Measurements from ENCODE around the gene SGCD.
"Not testable (repeated sequence)": the region's sequence is repeated elsewhere in the genome, so short reads cannot be mapped to it uniquely, and the experiment has no call there.

SGCD gene

GRCh38 chr5:156589104-156589945 is 262.4 kb downstream of the SGCD start:
- DNase-seq = no peak

DNA sequence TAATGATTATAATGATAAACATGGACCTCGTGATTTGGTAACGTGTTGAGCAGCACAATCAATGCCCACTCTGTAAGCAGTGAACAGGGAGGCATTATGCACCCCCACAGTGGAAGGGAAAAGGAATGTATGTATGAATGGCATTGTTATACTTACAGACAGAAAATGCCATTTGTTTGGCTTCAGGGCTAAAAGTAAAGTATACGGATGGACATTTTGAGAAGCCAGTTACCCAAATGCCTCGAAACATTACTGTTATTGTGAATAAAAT is 262.9 kb downstream of the SGCD start:
- no peak for DNase-seq

DNA sequence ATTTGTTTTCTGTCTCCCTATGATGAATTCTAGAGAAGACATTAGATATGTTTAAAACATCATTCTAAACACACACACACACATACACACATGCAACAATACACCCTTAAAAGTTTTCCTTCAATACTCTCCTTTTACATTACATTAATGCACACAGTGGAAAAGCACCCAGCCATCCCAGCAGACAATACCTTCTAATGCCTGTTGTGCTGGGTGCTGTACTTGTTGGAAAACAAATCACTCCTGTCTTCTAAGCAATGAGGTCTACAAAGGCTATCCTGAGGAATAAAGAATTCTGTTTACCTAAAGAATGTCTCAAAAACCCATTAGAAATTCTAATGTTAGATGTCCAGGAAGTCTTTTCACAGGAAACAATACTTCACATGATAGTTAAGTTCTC is 264.0 kb downstream of the SGCD start:
- no peak for DNase-seq

DNA sequence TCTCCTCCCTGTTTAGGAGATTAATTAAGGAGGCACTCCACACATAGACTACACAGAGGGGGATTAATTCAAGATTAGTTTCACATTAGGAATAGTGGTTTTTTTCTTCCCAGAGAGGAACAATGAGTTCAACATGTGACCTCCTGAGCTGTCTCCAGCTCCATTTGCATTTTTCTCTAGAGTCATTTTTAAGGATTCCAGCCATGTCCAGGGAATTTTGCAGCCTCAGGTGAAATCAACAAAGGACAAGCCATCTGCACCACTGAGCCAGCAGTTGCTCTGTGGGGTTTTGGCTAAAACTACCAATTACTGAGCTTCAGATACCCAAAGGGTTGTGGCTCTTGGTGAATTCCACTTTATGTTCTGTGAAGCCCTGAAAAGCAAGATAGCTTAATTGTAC is 264.7 kb downstream of the SGCD start:
- DNase-seq = no peak

GRCh38 chr5:156593546-156593945 is 266.6 kb downstream of the SGCD start:
- DNase-seq = no peak

DNA sequence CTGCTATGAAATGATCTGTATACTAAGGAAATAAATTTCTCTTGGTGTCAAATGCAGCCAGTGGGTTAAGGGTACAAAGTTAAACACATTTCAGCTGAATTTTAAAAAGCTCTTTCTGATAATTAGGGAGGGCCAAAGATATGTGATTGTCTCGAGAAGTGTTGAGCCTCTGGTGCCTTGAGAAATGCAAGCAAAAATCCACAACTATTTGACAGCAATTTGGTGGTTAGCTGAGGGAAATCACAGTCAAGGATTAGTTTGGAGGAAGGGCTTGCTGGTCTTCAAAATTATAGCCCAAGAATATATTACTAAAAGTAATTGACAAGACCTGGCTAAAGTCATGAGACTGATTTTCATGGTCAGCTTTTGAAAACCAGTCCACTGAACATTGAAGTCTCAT is 267.4 kb downstream of the SGCD start:
- no peak for DNase-seq

DNA sequence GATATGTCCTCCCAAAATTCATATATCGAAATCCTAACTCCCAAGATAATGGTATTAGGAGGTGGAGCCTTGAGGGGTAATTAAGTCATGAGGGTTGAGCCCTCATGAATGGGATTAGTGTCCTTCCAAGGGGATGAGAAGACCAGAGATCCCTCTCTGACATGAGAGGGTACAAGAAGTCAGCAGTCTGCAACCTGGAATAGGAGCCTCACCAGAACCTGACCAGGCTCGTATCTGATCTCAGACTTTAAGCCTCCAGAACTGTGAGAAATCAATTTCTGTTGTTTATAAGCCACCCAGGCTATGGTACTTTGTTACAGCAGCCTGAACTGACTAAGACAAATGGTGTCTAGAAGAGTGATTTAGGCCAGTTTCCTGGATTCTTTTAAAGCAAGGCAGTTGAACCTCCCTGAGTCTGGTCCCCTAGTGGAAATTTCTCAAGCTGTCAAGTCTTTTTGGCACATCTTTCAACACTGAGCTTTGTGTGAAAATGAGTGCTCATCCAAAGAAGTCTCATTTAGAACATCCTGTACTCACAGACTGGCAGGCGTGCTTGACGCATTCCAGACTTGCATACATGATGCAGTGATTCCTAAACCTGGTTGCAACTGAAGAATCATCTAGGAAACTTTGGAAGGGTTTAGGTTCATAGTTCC is 268.3 kb downstream of the SGCD start:
- no peak for DNase-seq

DNA sequence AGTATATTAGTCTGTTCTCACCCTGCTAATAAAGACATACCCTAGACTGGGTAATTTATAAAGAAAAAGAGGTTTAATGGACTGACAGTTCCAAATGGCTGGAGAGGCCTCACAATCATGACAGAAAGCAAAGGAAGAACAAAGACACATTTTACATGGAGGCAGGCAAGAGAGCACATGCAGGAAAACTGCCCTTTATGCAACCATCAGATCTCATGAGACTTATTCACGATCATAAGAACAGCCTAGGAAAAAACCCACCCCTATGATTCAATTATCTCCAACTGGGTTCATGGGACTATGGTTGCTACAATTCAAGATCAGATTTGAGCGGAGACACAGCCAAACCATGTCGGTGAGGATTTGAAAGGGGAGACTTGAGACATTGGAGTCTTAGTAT is 270.3 kb downstream of the SGCD start:
- DNase-seq = no peak

DNA sequence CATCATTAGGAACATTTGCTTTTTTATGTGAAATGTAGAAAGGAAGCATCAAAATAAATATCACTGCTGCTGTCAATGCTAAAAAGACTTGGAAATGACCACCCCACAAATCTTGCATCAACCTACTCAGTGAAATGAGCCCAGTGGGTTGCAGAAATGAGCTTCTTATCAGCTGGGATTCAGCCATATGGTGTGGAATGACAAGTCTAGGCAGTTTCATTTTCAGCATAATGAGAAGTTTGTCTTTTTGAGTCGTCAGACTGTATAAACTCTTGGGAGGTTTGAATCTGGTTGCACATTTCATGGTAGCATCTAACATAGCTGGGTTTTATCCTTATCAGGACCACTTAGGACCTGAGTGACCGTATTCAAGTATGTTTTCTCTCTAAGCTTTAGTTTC is 272.0 kb downstream of the SGCD start:
- DNase-seq = peak; percentile 61

DNA sequence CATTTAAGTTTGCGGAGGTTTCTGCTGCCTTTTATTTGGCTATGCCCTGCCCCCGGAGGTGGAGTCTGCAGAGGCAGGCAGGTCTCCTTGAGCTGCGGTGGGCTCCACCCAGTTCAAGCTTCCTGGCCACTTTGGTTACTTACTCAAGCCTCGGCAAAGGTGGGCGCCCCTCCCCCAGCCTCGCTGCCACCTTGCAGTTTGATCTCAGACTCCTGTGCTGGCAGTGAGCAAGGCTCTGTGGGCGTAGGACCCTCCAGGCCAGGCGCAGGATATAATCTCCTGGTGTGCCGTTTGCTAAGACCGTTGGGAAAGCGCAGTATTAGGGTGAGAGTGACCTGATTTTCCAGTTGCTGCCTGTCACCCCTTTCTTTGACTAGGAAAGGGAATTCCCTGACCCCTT is 283.6 kb downstream of the SGCD start:
- DNase-seq = not testable (repeated sequence)

- no peak for DNase-seq
Measured at GRCh38 chr5:156615901-156616300, 288.9 kb downstream of the SGCD start.

DNA sequence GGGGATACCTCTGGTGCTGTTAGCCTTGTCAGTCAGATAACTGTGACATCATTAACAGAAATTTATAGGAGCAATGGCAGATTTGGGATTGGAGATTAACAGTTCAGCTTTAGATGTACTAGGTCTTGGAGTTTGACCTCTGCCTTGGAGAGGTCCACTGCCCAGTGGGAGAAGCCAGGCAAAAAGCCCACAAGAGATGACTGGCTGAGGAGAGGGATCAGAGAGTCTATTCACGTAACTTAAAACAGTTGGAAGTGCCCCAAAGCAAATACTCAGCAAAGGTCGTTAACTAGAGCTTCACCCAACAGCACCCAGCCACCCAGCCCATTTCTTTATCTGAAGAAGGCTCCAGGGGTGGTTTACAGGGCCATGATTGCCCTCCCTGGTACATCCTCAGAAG is 290.5 kb downstream of the SGCD start:
- no peak for DNase-seq

DNA sequence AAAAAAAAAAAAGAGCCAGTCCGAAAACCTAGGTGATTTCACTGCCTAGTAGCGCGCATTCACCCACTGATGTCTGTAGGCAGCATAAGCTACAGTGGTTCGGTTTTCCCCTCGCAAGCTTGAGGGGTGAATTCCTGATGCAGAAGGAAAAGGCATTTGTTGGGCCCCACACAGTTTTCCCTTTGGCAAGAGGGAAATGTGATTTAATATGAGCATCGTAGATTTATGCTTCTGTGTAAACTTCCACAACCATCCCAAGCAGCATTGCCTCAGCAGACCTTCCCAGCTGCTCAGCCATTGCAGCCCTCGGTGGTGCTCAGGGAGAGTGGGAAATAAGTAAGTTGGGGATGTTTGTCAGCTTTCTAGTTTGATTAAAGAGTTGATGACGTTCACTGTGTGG is 291.6 kb downstream of the SGCD start:
- DNase-seq = no peak

GRCh38 chr5:156621719-156622118 is 294.8 kb downstream of the SGCD start:
- DNase-seq = no peak

DNA sequence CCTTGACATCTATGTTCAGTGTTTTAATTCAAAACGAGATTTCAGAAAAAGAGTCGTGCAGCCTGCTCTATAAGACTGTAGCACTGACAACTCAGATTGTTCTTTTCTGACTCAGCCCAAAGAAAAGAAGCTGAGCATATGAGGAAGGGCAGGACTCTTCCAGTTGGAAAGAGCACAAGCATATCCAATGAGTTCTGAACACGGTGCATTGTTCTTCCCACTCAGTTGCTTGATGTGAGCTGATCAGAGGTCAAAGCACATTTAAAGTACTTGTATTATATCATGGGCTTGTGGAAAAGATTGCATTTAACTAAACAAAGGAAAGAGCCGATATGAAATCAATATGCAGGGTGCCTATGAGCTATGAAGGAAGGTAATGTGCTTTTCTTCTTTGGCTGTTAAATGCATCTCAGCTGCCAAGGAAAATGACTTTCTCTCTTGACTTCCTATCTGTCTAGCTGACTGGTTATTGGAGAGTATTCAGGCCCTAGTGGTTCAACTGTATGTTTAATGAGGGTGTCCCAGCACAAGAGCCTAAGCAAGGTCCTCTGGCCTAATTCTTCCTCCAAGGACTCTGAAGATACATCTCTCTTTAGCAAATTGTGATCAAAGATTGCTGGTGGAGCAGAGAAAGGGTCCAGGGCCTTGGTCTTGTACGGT is 296.5 kb downstream of the SGCD start:
- no peak for DNase-seq

GRCh38 chr5:156624686-156625085 is 297.7 kb downstream of the SGCD start:
- DNase-seq = no peak

- DNase-seq = no peak
Measured at GRCh38 chr5:156628421-156628820, 301.5 kb downstream of the SGCD start.

DNA sequence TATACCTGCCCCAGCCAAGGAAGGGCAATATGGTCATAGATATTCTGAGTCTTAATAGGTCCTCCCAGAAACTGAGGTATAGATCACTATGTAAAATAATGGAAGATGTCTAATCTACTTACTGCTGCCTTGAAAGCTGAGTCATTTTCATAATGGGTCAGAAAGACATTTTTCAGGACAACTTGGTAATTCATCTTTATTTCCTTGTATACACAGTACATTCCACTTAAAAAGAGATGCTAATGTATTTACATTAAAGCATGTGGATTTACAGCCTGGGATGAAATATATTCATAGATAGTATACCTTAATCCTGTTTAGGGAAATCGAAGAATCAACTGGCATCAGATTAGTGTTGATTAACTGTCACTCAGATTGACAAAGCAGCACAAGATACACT is 304.0 kb downstream of the SGCD start:
- DNase-seq = no peak

GRCh38 chr5:156634301-156634700 is 307.3 kb downstream of the SGCD start:
- DNase-seq = no peak

- DNase-seq = no peak
Measured at GRCh38 chr5:156640691-156641241, 313.8 kb downstream of the SGCD start.

DNA sequence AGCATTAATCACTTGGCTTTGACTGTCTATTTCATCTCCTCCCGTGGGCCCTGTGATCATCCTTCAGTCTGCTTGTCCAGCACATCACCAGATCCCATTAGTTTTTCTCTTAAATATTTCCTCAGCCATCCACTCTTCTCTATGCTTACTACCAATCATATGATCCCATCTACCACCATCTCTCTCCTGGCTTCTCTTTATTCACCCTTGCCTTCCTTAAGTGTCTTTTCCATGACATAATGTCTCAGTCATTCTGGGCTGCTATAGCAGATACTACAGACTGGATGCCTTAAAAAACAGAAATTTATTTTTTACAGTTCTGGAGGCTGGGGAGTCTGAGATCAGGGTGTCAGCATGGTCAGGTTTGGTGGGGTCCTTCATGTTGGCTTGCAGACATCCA is 314.7 kb downstream of the SGCD start:
- DNase-seq = no peak

GRCh38 chr5:156647034-156647451 is 320.1 kb downstream of the SGCD start:
- no peak for DNase-seq

DNA sequence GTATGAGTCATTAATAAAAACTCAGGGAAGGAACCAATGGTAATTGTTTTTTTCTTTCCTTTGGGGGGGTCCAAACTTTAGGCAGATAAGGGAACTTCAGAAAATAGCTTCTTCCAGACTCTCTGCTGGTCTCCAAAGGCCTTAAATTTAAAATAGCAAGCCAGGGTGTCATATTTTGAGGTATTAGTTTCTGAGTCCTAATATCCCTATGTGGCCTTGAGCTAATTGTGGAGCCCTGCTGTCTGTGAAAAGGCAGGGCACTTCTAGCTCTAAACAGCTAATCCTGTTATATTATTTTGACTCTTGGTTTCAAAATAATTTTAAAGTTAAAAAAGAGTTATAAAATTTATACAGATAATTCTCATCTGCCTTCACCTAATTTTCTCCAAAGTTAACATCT is 327.5 kb downstream of the SGCD start:
- no peak for DNase-seq

DNA sequence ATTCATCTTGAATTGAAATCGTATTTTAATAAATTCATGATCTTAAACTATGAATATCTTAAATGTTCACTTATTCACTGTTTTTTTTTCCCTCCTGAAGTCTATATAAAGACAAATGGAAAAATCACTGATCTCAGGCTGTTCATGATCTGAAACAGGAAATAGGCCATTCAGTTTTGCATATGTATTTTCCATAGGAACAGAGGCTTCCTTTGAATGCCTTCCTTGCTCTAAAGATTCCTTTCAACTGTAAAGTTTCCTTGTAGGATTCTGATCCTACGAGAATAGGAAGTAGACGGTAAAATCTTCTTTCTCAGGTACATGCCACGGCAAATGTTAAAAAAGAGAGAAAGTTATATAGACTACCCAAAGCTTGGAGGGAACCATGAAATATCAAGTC is 328.8 kb downstream of the SGCD start:
- no peak for DNase-seq
